ENCODE data around the gene NPW.

Gene NPW

GRCh38 chr16:1984347-1985225, 35.0 kb upstream of the NPW start:
- DNase-seq: no peak

- DNase-seq: no peak
These were observed 34.0 kb upstream of the NPW start for GRCh38 chr16:1985466-1986150.

GRCh38 chr16:1987198-1987597, 32.4 kb upstream of the NPW start:
- no peak for DNase-seq

GRCh38 chr16:1989209-1990100, 30.1 kb upstream of the NPW start, which contains the start of gene SYNGR3:
SYNGR3 (plus strand) TSS chr16:1989970; CDS start chr16:1990103, 133 bp downstream.
- DNase-seq: no peak

GRCh38 chr16:1990101-1990350, 29.6 kb upstream of the NPW start:
- DNase-seq: no peak

- DNase-seq: no peak
These were observed 29.0 kb upstream of the NPW start for GRCh38 chr16:1990351-1991134.

- no peak for DNase-seq
These were observed 28.4 kb upstream of the NPW start for GRCh38 chr16:1991135-1991551.

- no peak for DNase-seq
These were observed 28.0 kb upstream of the NPW start for GRCh38 chr16:1991588-1991947.

- DNase-seq: no peak
These were observed 27.5 kb upstream of the NPW start for GRCh38 chr16:1991948-1992703.

- DNase-seq: no peak
These were observed 26.8 kb upstream of the NPW start for GRCh38 chr16:1992704-1993317.

GRCh38 chr16:1993731-1994131, 25.9 kb upstream of the NPW start:
- no peak for DNase-seq

- DNase-seq: no peak
These were observed 21.9 kb upstream of the NPW start for GRCh38 chr16:1997494-1998359.

GRCh38 chr16:1998360-1998835, 21.2 kb upstream of the NPW start:
- DNase-seq: no peak

GRCh38 chr16:1998852-1999801, 20.5 kb upstream of the NPW start:
- DNase-seq: no peak

- DNase-seq: no peak
These were observed 19.6 kb upstream of the NPW start for GRCh38 chr16:1999866-2000514.

- DNase-seq: no peak
These were observed 18.6 kb upstream of the NPW start for GRCh38 chr16:2001035-2001434.

GRCh38 chr16:2001456-2002355, 17.9 kb upstream of the NPW start:
- DNase-seq: no peak
